ENCODE data around the gene TAF11L11.
"Not testable (repeated sequence)": the region's sequence is repeated elsewhere in the genome, so short reads cannot be mapped to it uniquely, and the experiment has no call there.

The TAF11L11 gene

GRCh38 chr5:17631788-17632187 is 27.8 kb downstream of the TAF11L11 start, which contains the start of gene TAF11L13:
Gene TAF11L13 (plus strand): TSS chr5:17632088.
- H3K27ac ChIP-seq (ENCODE audit: low read length); H3K9me3 ChIP-seq (ENCODE audit: insufficient read depth, low read depth, low read length); H3K36me3 ChIP-seq (ENCODE audit: insufficient read depth, low read depth, low read length); H3K4me3 ChIP-seq (ENCODE audit: low read length); H3K4me1 ChIP-seq (ENCODE audit: insufficient read depth, low read length); H3K9ac ChIP-seq (ENCODE audit: low read depth, low read length); H3K27me3 ChIP-seq (ENCODE audit: insufficient read depth, low read length): not testable (repeated sequence)

GRCh38 chr5:17634160-17634559 is 30.2 kb downstream of the TAF11L11 start, which contains the start of gene TAF11L14:
Gene TAF11L14 (plus strand): TSS chr5:17634460.
- Histone ChIP-seq H3K9ac (ENCODE audit: low read depth, low read length) (no peak within 1 kb of the TSS), H3K27ac (ENCODE audit: low read length) (no peak within 1 kb of the TSS), H3K4me1 (ENCODE audit: insufficient read depth, low read length) (no peaks in the 10 kb centered on the region), H3K36me3 (ENCODE audit: insufficient read depth, low read depth, low read length) (no peaks in the 10 kb centered on the region), H3K4me3 (ENCODE audit: low read length) (no peak within 1 kb of the TSS), H3K27me3 (ENCODE audit: insufficient read depth, low read length) (no peaks in the 10 kb centered on the region), H3K9me3 (ENCODE audit: insufficient read depth, low read depth, low read length) (no peaks in the 10 kb centered on the region)

GRCh38 chr5:17649232-17649631 is 45.2 kb downstream of the TAF11L11 start:
- not testable (repeated sequence) for H3K27ac ChIP-seq (ENCODE audit: low read length); H3K27me3 ChIP-seq (ENCODE audit: insufficient read depth, low read length); H3K36me3 ChIP-seq (ENCODE audit: insufficient read depth, low read depth, low read length); H3K4me3 ChIP-seq (ENCODE audit: low read length); H3K4me1 ChIP-seq (ENCODE audit: insufficient read depth, low read length); H3K9me3 ChIP-seq (ENCODE audit: insufficient read depth, low read depth, low read length); H3K9ac ChIP-seq (ENCODE audit: low read depth, low read length)

- H3K27me3 ChIP-seq (ENCODE audit: insufficient read depth, low read length); H3K9me3 ChIP-seq (ENCODE audit: insufficient read depth, low read depth, low read length); H3K9ac ChIP-seq (ENCODE audit: low read depth, low read length); H3K4me3 ChIP-seq (ENCODE audit: low read length); H3K36me3 ChIP-seq (ENCODE audit: insufficient read depth, low read depth, low read length); H3K27ac ChIP-seq (ENCODE audit: low read length); H3K4me1 ChIP-seq (ENCODE audit: insufficient read depth, low read length): not testable (repeated sequence)
Observed at GRCh38 chr5:17655201-17655759, 51.3 kb downstream of the TAF11L11 start.
